IMR-90 (cell line): ENCODE measurements around the gene RYR2. TPM values are rescaled to one million over a fixed set of nuclear protein-coding genes. Genes with fewer than 3 reads are reported as not detected.

ENCODE experiments used
- ATAC-seq: fragments of 200-7000 bp; cut with Tn5 transposase; 2 replicates; pipeline ENCODE4 v1.9.1; 2020; ENCODE audit warnings: low read depth, mild to moderate bottlenecking, moderate library complexity
- BruUV-seq: library from RNA; stranded (reverse); fragments of 400-500 nt; replicated peaks from 2 replicates; lab custom pipeline; 2021; lab: Mats Ljungman, UMichigan
- CTCF ChIA-PET: fragments of 300-600 bp; formaldehyde crosslinking; extraction: SDS; loops from one replicate; lab custom pipeline; 2021; ENCODE audit warnings: antibody characterized with exemption; lab: Yijun Ruan, JAX
- POLR2A ChIA-PET: fragments of 300-600 bp; sonication (Branson Sonifier 250); formaldehyde crosslinking; loops from one replicate; lab custom pipeline; 2022; ENCODE audit warnings: antibody characterized with exemption; ENCODE audit not compliant: unreplicated experiment; lab: Charles Lee
- DNase-seq: peaks from one replicate; pipeline ENCODE4 v3.0.0; 2013
- H2AFZ ChIP-seq: replicated peaks from 2 replicates; pipeline ENCODE3; 2013; ENCODE audit warnings: low read length, mild to moderate bottlenecking; ENCODE audit not compliant: poor library complexity
- H2AK5ac ChIP-seq: 2 replicates; pipeline ENCODE4 v1.6.1; 2013; ENCODE audit warnings: low read depth, low read length, inconsistent platforms
- H2AK9ac ChIP-seq: replicated peaks from 2 replicates; pipeline ENCODE3; 2013; ENCODE audit warnings: mild to moderate bottlenecking, low read depth, low read length, moderate library complexity; ENCODE audit not compliant: poor library complexity
- H2BK120ac ChIP-seq: 2 replicates; pipeline ENCODE4 v1.6.1; 2013; ENCODE audit warnings: low read depth, low read length, inconsistent platforms
- H2BK15ac ChIP-seq: 3 replicates; pipeline ENCODE4 v1.6.1; 2013; ENCODE audit warnings: low read depth, low read length, inconsistent platforms
- H2BK20ac ChIP-seq: 2 replicates; pipeline ENCODE4 v1.6.1; 2013; ENCODE audit warnings: low read depth, mild to moderate bottlenecking, inconsistent platforms, low read length, moderate library complexity
- H2BK5ac ChIP-seq: 2 replicates; pipeline ENCODE4 v1.6.1; 2013; ENCODE audit warnings: mild to moderate bottlenecking, low read depth, low read length, inconsistent platforms; ENCODE audit not compliant: poor library complexity, severe bottlenecking
- H3K14ac ChIP-seq: replicated peaks from 2 replicates; pipeline ENCODE4 v1.6.1; 2013; ENCODE audit warnings: low read depth, low read length, inconsistent platforms
- H3K18ac ChIP-seq: 2 replicates; pipeline ENCODE4 v1.6.1; 2013; ENCODE audit warnings: low read depth, low read length, control low read depth
- H3K23ac ChIP-seq: 2 replicates; pipeline ENCODE4 v1.6.1; 2013; ENCODE audit warnings: low read depth, low read length, inconsistent platforms
- H3K27ac ChIP-seq: 2 replicates; pipeline ENCODE4 v1.5.1; 2013; ENCODE audit warnings: mild to moderate bottlenecking, control low read depth, low read length; ENCODE audit not compliant: insufficient read depth
- H3K27me3 ChIP-seq: 2 replicates; pipeline ENCODE4 v1.6.1; 2013; ENCODE audit warnings: low read length; ENCODE audit not compliant: control insufficient read depth, insufficient read depth
- H3K36me3 ChIP-seq: 2 replicates; pipeline ENCODE4 v1.6.1; 2013; ENCODE audit warnings: low read length, mixed read lengths; ENCODE audit not compliant: control insufficient read depth, insufficient read depth
- H3K4ac ChIP-seq: 2 replicates; pipeline ENCODE4 v1.6.1; 2013; ENCODE audit warnings: low read depth, low read length, inconsistent platforms
- H3K4me1 ChIP-seq: 2 replicates; pipeline ENCODE4 v1.6.1; 2013; ENCODE audit warnings: low read length, mixed read lengths; ENCODE audit not compliant: control insufficient read depth, insufficient read depth
- H3K4me2 ChIP-seq: 2 replicates; pipeline ENCODE4 v1.6.1; 2013; ENCODE audit warnings: low read depth, mild to moderate bottlenecking, control low read depth, low read length, moderate library complexity
- H3K4me3 ChIP-seq: 2 replicates; pipeline ENCODE4 v1.5.1; 2013; ENCODE audit warnings: low read depth, mild to moderate bottlenecking, control low read depth, low read length, moderate library complexity; ENCODE audit not compliant: insufficient read depth
- H3K56ac ChIP-seq: 2 replicates; pipeline ENCODE4 v1.6.1; 2013; ENCODE audit warnings: low read length, inconsistent platforms; ENCODE audit not compliant: insufficient read depth; ENCODE audit errors: extremely low read depth
- H3K79me1 ChIP-seq, 2 experiments: 2 replicates each; pipeline ENCODE4 v1.6.1; 2013; ENCODE audit warnings: low read length in 2 of 2, inconsistent platforms in 1 of 2, low read depth in 1 of 2
- H3K9ac ChIP-seq: 2 replicates; pipeline ENCODE4 v1.6.1; 2013; ENCODE audit warnings: low read depth, low read length, control low read depth
- H3K9me1 ChIP-seq: 2 replicates; pipeline ENCODE4 v1.6.1; 2013; ENCODE audit warnings: low read length, inconsistent platforms; ENCODE audit not compliant: insufficient read depth
- H3K9me3 ChIP-seq: 2 replicates; pipeline ENCODE4 v1.6.1; 2013; ENCODE audit warnings: low read length; ENCODE audit not compliant: control insufficient read depth, insufficient read depth
- H4K20me1 ChIP-seq: 2 replicates; pipeline ENCODE4 v1.6.1; 2013; ENCODE audit warnings: low read length, inconsistent platforms; ENCODE audit not compliant: insufficient read depth
- H4K5ac ChIP-seq: 2 replicates; pipeline ENCODE4 v1.6.1; 2013; ENCODE audit warnings: mild to moderate bottlenecking, low read depth, low read length, control low read depth
- H4K8ac ChIP-seq, 2 experiments: 2 replicates each; pipeline ENCODE4 v1.6.1; 2013; ENCODE audit warnings: low read depth in 2 of 2, low read length in 2 of 2, control low read depth in 1 of 2, inconsistent platforms in 1 of 2
- H4K91ac ChIP-seq: 2 replicates; pipeline ENCODE4 v1.6.1; 2013; ENCODE audit warnings: low read depth, low read length, inconsistent platforms; ENCODE audit not compliant: insufficient read depth
- BHLHE40 ChIP-seq: fragments of 150-350 bp; IDR thresholded peaks from 2 replicates; pipeline ENCODE4 v1.6.1; 2016; ENCODE audit warnings: mild to moderate bottlenecking, low read depth, low read length
- CEBPB ChIP-seq: IDR thresholded peaks from 2 replicates; pipeline ENCODE4 v1.6.1; 2012; ENCODE audit warnings: low read depth, low read length, improper control_type of control experiment
- CHD1 ChIP-seq: IDR thresholded peaks from 2 replicates; pipeline ENCODE4 v1.6.1; 2012; ENCODE audit warnings: low read depth, low read length, improper control_type of control experiment
- CTCF ChIP-seq: conservative IDR thresholded peaks from 2 replicates; pipeline ENCODE4 v1.5.1; 2012; ENCODE audit warnings: mild to moderate bottlenecking, low read depth, low read length, improper control_type of control experiment
- ELK1 ChIP-seq: fragments of 150-350 bp; IDR thresholded peaks from 2 replicates; pipeline ENCODE4 v1.6.1; 2016; ENCODE audit warnings: low read depth, mild to moderate bottlenecking, low read length, moderate library complexity, borderline replicate concordance
- FOS ChIP-seq: fragments of 150-350 bp; IDR thresholded peaks from 2 replicates; pipeline ENCODE4 v1.6.1; 2016; ENCODE audit warnings: low read depth, low read length
- MAFK ChIP-seq: IDR thresholded peaks from 2 replicates; pipeline ENCODE4 v1.6.1; 2012; ENCODE audit warnings: low read depth, low read length, improper control_type of control experiment
- MAZ ChIP-seq: IDR thresholded peaks from 2 replicates; pipeline ENCODE4 v1.6.1; 2012; ENCODE audit warnings: low read depth, mild to moderate bottlenecking, low read length, improper control_type of control experiment, moderate library complexity, borderline replicate concordance
- MXI1 ChIP-seq: IDR thresholded peaks from 2 replicates; pipeline ENCODE4 v1.6.1; 2012; ENCODE audit warnings: low read depth, mild to moderate bottlenecking, low read length, moderate library complexity, borderline replicate concordance
- NFE2L2 ChIP-seq: fragments of 150-350 bp; IDR thresholded peaks from 2 replicates; pipeline ENCODE4 v1.6.1; 2016; ENCODE audit warnings: low read depth, mild to moderate bottlenecking, low read length
- POLR2A ChIP-seq: IDR thresholded peaks from 2 replicates; pipeline ENCODE4 v1.6.1; 2012; ENCODE audit warnings: mild to moderate bottlenecking, low read depth, low read length
- RAD21 ChIP-seq: IDR thresholded peaks from 2 replicates; pipeline ENCODE4 v1.6.1; 2012; ENCODE audit warnings: low read length, improper control_type of control experiment
- RFX5 ChIP-seq: IDR thresholded peaks from 2 replicates; pipeline ENCODE4 v1.8.0; 2012; ENCODE audit warnings: low read depth, mild to moderate bottlenecking, low read length, moderate library complexity
- SMC3 ChIP-seq: fragments of 150-350 bp; IDR thresholded peaks from 2 replicates; pipeline ENCODE4 v1.6.1; 2016; ENCODE audit warnings: low read depth, mild to moderate bottlenecking, antibody characterized with exemption, low read length, moderate library complexity
- USF2 ChIP-seq: fragments of 150-350 bp; IDR thresholded peaks from 2 replicates; pipeline ENCODE4 v1.6.1; 2017; ENCODE audit warnings: mild to moderate bottlenecking, antibody characterized with exemption, low read length, low read depth
- WGBS, 2 experiments: methylation state at CpG; one replicate each; pipeline versions ENCODE4 v1.1.5 to v1.1.7; 2013; ENCODE audit warnings: missing lambda C conversion rate in 2 of 2; ENCODE audit not compliant: insufficient read length in 1 of 2; ENCODE audit errors: extremely low coverage in 2 of 2; 5-methylcytosine and 5-hydroxymethylcytosine counted together
- dilution Hi-C: fragments of 300-500 bp; cut with HindIII; formaldehyde crosslinking; loops from one replicate; pipeline ENCODE4 v1.14.3; 2018; ENCODE audit warnings: low sequenced_read_pairs; ENCODE audit not compliant: unreplicated experiment
- in situ Hi-C: fragments of 300-500 bp; cut with MboI; formaldehyde crosslinking; loops from 3 replicates; pipeline ENCODE4 v1.14.3; 2019; ENCODE audit warnings: low sequenced_read_pairs, inconsistent platforms, mixed read lengths
- intact Hi-C: fragments of 100-400 bp; cut with micrococcal nuclease; formaldehyde crosslinking; loops from 2 replicates; pipeline ENCODE4 v1.10.0; 2022
- polyA plus RNA-seq, 3 experiments: library from polyadenylated mRNA; depleted of rRNA; stranded (reverse); fragments of >200 nt; gene quantifications; 2 replicates each; pipeline ENCODE4 v1.2.3, GENCODE V29; 2012; ENCODE audit warnings: low replicate concordance in 1 of 3
- total RNA-seq: library from RNA; depleted of rRNA; stranded (reverse); fragments of >200 nt; gene quantifications from 2 replicates; pipeline ENCODE4 v1.2.3, GENCODE V29; 2012

The RYR2 gene
- total and polyA plus RNA-seq, 2 of the 4 experiments (the other 2 are of a cell fraction): not detected

GRCh38 chr1:237306726-237307125 lies 264.7 kb downstream of the RYR2 start:
- no peak overlapping the region for H2BK120ac ChIP-seq
- H2BK20ac ChIP-seq: no peak overlapping the region
- dilution Hi-C loops (no loop called here), in situ Hi-C loops (no loop called here), intact Hi-C loops (no loop called here)
- DNase-seq (no peak), ATAC-seq (no peak)
- H3K9me3 ChIP-seq: peaks cover 5% of the 10 kb centered on the region; the same call in 1 of the 2 replicates
- ChIA-PET POLR2A (no interaction called here), CTCF (no interaction called here)
- no TSS peak for BruUV-seq
- no peaks in the 10 kb centered on the region for H4K20me1 ChIP-seq
- WGBS, 2 experiments: no CpG with 5 or more reads among the region's 8 CpGs
- H3K4me1 ChIP-seq: no peaks in the 10 kb centered on the region
- no peak overlapping the region for H3K9ac ChIP-seq
- H2AK5ac ChIP-seq: no peak overlapping the region
- H2BK5ac ChIP-seq: no peak overlapping the region
- H3K79me1 ChIP-seq: no peaks in the 10 kb centered on the region
- H3K18ac ChIP-seq: no peak overlapping the region
- no peak overlapping the region for H2AFZ ChIP-seq
- no peak overlapping the region for H3K4me2 ChIP-seq
- H4K91ac ChIP-seq: no peak overlapping the region
- no peaks in the 10 kb centered on the region for H3K27me3 ChIP-seq
- no peak overlapping the region for H4K8ac ChIP-seq
- H3K4me3 ChIP-seq: no peak overlapping the region
- no peak overlapping the region for H3K27ac ChIP-seq
- no peak overlapping the region for H3K56ac ChIP-seq
- no peak overlapping the region for H4K5ac ChIP-seq
- H2BK15ac ChIP-seq: no peak overlapping the region
- TF ChIP-seq POLR2A (no peak), RFX5 (no peak), MAFK (no peak), MAZ (no peak), SMC3 (no peak), CEBPB (no peak), CHD1 (no peak), BHLHE40 (no peak), CTCF (no peak), USF2 (no peak), RAD21 (no peak), NFE2L2 (no peak), MXI1 (no peak), ELK1 (no peak), FOS (no peak)
- H3K36me3 ChIP-seq: no peaks in the 10 kb centered on the region
- H2AK9ac ChIP-seq: no peak overlapping the region
- no peak overlapping the region for H3K23ac ChIP-seq
- H3K14ac ChIP-seq: no peak overlapping the region
- no peaks in the 10 kb centered on the region for H3K9me1 ChIP-seq
- no peak overlapping the region for H3K4ac ChIP-seq
